GM12873 (cell line): Measurements from ENCODE around the gene SHISA5.
A peak's percentile ranks its signal among the peaks of the same experiment; 100 is the strongest.

Experiments
- TF ChIP-seq, protein P1 (sequence below): IDR thresholded peaks from 2 replicates; pipeline ENCODE4 v1.5.1; 2012; ENCODE audit warnings: low read depth, mild to moderate bottlenecking, moderate library complexity, low read length, control low read depth; ENCODE audit not compliant: insufficient read depth; ENCODE audit errors: missing control alignments

Gene SHISA5

GRCh38 chr3:48434591-48435222 is 69.3 kb downstream of the SHISA5 start:
- TF ChIP-seq, protein P1, sequence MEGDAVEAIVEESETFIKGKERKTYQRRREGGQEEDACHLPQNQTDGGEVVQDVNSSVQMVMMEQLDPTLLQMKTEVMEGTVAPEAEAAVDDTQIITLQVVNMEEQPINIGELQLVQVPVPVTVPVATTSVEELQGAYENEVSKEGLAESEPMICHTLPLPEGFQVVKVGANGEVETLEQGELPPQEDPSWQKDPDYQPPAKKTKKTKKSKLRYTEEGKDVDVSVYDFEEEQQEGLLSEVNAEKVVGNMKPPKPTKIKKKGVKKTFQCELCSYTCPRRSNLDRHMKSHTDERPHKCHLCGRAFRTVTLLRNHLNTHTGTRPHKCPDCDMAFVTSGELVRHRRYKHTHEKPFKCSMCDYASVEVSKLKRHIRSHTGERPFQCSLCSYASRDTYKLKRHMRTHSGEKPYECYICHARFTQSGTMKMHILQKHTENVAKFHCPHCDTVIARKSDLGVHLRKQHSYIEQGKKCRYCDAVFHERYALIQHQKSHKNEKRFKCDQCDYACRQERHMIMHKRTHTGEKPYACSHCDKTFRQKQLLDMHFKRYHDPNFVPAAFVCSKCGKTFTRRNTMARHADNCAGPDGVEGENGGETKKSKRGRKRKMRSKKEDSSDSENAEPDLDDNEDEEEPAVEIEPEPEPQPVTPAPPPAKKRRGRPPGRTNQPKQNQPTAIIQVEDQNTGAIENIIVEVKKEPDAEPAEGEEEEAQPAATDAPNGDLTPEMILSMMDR: no peak

DNA sequence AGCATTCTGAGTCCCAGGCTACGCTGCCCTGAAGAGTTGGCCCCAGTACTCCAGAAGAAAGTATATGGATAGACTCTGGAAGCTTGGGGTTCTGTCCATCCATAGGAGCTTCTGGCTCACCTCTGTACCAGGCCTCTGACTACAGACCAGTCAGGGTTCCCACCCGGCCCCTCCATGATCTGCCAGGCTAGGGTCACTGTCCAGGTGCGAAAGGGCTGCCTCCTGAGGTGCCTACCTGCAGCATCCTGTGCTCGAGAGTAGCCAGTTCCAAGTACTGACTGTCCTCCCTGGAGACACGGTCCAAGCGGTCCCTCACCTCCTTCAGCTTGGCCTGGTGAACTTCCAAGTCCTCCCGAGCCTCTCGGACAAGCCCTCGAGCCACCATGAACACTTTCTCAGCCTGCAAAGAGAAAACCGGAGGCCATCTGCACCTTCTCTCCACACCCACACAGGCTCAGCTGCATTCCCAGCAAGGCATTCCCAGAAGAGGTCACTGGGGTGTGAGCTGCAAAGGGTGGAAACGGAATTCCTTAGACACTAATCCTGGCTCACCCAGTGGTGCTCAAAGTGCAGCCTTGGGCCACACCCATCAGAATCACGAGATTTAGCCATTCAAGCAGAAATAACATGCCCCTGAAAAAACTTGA is 70.4 kb downstream of the SHISA5 start:
- TF ChIP-seq, protein P1: no peak

GRCh38 chr3:48432411-48433371 is 71.3 kb downstream of the SHISA5 start:
- TF ChIP-seq, protein P1: peak; percentile 36

- TF ChIP-seq, protein P1: no peak
These were observed 72.5 kb downstream of the SHISA5 start for GRCh38 chr3:48431224-48432029.

GRCh38 chr3:48430708-48431101 is 73.3 kb downstream of the SHISA5 start:
- TF ChIP-seq, protein P1: no peak

GRCh38 chr3:48429960-48430707 is 73.8 kb downstream of the SHISA5 start, which contains the start of gene PLXNB1:
TSS of gene PLXNB1 (minus strand) at chr3:48430086. CDS start at chr3:48424611, 5,475 bp downstream.
- TF ChIP-seq, protein P1: no peak
